HG03066 (cell line): Measurements from ENCODE around the gene MPND.
"Not testable (repeated sequence)": the region's sequence is repeated elsewhere in the genome, so short reads cannot be mapped to it uniquely, and the experiment has no call there.

Source experiments
- ATAC-seq: cut with Tn5 transposase; IDR thresholded peaks from one replicate; pipeline ENCODE4 v1.9.1; 2021; ENCODE audit warnings: low read depth; ENCODE audit not compliant: unreplicated experiment

MPND gene

DNA sequence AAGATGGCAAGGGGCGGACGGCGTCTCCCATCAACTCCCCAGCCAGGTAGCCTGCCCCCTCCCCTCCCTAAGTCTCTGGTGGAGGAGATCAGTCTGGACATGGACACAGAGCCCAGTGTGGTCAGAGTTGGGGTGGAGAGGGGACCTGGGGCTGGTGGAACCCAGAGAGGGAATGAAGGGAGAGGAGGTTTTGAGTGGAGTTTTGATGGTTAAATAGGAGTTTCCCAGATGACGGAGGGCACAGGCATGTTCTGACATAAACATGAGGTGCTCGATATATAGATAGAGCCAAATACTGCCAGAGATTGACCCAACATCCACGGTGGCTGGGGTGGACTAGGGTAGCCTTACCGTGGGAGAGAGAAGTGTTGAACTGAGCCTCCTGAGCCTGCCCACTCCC is 24.9 kb upstream of the MPND start:
- ATAC-seq: no peak

DNA sequence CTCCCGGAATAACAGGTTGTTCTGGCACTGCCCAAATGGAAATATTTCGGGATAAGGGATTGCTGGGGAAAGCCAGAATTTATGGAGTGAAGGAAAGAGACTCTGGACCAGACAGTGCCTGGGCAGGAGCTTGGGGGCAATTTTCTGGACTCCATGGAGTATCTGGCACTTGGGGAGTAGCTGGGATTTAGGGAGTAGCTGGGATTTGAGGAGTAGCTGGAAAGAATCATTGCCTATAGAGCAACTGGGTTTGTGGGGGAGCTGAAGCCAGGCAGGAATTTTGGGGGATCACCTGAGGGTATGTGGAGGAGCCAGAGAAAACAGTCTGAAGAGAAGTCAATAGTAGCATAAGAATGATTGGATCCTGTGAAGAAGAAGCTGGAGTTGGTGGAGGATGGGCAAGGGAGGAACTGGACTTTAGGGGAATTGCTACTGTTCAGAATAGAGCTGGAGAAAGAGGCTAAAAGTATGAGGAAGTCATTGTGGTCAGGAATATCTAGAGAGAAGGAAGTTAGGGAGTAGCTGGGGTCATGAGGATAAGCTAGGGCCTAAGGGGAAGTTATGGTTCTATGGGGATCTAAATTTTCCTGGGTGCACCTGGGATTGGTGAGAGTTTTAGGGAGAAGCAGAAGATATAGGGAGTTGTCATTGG is 24.2 kb upstream of the MPND start:
- no peak for ATAC-seq

DNA sequence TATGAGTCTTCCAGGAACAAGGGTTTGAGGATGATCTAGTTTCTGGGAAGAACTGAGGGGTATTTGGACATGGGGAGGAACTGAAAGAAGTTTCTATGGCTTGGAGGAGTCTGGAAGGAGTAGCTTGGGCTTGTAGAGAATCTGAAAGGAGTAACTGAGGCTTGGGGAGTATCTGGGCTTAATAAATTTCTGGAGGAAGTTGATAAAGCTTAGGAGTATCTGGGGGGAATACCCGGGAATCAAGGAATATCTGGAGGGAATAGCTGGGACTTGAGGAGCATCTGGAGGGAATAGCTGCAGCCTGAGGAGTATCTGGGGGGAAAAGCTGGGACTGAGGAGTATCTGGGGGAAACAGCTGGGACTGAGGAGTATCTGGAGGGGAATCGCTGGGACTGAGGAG is 22.9 kb upstream of the MPND start:
- ATAC-seq: no peak

DNA sequence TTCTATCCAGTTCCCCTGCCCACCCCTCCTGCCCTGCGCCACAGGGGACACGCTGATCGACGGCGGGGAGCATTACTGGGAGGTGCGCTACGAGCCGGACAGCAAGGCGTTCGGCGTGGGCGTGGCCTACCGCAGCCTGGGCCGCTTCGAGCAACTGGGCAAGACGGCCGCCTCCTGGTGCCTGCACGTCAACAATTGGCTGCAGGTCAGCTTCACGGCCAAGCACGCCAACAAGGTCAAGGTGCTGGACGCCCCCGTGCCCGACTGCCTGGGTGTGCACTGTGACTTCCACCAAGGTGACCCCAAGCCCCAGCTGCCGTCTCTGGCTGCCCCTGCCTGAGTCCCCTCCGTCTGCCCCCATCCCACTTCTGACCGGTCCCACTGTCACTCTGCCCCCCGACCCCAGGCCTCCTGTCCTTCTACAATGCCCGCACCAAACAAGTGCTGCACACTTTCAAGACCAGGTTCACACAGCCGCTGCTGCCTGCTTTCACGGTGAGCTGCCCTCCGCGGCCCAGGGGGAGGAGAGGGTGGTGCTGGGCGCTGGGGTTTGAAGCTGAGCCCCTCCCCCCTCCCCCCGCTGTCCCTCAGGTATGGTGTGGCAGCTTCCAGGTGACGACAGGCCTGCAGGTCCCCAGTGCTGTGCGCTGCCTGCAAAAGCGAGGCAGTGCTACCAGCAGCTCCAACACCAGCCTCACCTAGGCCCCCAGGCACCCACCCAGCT is 20.3 kb upstream of the MPND start:
- no peak for ATAC-seq

DNA sequence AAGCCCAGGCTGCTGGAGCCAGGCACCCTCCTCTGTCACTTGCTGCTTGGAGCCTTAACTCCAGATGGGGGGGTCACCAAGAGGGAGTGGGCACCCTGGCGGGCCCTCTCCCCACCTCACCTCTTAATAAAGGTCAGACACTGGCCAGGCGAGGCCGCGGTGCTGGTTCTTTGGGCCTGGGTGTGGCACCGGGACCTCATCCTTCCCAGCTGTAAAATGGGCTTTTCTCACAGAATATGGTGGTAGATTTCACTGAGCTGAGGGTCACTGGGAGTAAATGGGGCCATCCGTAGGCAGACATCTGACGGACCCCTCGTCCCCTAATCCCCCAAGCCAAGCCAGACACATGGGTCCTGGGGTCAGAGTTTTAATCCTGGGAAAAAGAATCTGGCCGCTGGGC is 19.7 kb upstream of the MPND start:
- ATAC-seq: no peak

DNA sequence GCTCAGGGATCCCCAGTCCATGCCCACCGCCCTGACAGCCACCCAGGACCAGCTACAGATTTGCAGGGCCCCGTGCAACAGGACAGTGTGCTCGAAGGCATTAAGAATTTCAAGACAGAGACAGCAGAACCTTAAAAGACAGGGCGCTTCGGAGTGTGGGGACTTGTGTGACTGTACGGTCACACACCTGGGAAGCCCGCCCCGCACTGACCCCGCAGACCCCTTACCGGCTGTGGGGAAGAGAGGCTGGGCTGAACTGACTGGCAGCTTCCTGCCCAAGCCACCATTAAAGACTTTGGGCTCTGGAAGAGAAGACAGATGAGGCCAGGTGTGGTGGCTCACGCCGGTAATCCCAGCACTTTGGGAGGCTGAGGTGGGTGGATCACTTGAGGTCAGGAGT is 19.1 kb upstream of the MPND start:
- ATAC-seq: no peak

DNA sequence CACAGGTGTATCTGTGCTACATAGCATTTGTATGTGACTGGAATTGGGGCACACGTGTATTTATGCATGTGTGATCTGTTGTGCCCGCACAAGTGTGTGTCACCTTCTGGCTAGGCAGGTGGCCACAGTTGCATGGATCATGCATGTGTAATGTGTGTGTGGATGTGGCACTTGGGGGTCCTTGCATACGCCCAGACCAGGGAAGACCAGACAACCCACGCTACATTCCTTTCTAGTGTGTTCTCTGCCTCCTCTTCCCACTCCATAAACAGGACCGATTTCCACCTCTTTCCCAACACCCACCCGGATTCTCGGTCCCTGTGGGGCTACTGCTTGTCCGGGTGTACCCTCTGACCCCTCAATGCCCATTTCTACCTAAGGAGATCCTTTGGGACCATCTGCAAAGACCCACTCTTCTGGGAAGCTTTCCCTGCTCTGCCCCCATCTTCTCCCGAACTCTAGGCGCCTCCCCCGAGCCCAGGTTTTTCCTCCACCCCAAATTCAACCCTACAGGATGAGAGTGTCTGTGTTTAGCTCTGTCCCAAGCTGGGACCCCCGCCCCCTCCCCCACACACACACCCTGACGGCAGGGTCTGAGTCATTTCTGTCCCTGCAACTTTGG is 17.0 kb upstream of the MPND start:
- no peak for ATAC-seq

DNA sequence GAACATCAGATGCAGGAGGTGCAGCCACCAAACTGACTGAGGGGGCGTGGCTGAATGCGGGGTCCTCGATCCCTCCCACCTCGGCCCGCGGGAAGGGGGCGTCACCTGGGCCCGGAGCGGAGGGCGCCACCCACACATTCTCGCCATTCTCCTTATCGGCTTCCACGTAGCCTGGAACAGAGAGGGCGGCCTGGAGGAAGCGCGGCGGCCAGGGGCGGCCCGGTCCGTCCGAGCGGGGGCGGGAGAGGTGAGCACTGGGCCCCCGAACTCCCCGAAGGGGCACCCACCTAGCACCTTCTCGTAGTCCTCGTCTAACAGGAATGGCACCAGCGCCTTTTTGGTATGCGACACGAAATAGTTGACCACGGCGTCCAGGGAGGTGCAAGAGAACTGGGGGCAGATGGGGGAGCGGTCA is 16.5 kb upstream of the MPND start:
- ATAC-seq: no peak

DNA sequence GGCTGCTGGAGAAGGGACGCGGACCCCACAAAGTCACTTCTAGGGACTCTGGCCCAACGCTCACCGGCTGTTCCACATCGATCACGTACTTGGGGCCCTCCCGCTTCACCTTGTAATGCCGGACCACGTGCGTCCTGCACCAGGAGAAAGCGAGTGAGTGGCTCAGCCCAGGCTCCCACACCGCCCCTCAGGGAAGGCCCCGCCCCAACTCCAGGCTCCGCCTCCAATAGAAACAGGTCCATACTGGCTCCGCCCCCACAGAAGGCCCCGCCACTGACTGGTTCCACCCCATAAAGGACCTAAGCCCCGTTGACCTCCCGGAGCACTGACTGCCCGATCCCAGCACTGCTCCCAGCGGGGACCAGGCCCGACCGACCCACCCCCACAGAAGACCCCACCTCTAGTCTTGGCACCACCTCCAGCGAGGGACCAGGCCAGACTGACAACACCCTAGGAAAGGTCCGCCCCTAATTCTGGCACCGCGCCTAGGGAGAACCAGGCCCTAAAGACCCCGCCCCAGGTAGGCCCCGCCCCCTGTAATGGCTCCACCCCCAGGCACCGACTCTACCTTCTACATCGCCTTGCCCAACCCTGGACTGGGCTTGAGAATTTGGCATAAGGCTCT is 16.0 kb upstream of the MPND start:
- ATAC-seq: no peak

DNA sequence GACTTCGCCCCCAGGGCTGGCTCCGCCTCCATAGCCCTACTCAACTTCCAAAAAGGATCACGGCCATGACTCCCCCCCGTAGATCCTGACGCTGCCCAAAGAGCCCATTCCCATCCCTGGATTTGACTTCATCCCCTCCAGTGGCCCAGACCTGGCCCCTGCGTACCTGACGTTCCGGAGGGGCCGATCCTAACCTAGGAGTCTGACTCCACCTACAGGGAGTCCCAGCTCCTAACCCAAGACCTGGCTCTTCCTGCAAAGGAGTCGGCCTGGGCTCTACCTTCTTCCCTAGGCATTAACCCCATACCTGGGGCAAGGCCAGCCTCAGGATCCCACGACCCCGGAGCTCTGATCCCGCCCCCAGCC is 15.5 kb upstream of the MPND start:
- ATAC-seq: no peak

DNA sequence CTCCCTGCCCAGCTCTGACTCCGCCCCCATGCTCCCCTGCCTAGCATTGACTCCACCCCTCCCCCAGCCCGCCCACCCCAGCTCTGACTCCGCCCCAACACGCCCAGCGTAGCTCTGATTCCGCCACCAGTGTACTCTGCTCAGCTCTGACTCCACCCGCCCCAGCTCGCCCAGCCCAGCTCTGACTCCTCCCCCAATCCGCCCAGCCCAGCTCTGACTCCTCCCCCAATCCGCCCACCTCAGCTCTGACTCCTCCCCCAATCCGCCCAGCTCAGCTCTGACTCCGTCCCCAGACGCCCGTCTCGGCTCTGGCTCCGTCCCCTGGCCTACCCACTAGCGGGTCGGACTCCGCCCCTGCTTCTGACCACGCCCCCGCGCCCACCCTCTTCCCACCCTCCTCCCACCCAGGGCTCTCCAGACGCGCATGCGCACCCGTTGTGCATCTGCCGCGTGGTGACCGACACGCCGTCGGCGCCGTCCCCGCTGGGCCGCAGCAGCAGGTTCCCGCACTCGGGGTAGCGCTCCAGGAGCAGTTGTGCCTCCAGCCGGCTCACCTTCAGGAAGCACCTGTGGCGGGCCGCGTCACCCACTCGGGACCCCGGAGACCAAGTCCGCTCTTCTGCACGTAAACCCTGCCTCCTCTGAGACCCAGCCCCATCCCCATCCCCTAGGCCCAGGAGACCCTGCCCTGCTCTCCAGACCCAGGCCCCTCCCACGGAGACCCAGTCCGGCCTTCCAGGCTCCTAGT is 14.9 kb upstream of the MPND start:
- peak; percentile 69 for ATAC-seq

DNA sequence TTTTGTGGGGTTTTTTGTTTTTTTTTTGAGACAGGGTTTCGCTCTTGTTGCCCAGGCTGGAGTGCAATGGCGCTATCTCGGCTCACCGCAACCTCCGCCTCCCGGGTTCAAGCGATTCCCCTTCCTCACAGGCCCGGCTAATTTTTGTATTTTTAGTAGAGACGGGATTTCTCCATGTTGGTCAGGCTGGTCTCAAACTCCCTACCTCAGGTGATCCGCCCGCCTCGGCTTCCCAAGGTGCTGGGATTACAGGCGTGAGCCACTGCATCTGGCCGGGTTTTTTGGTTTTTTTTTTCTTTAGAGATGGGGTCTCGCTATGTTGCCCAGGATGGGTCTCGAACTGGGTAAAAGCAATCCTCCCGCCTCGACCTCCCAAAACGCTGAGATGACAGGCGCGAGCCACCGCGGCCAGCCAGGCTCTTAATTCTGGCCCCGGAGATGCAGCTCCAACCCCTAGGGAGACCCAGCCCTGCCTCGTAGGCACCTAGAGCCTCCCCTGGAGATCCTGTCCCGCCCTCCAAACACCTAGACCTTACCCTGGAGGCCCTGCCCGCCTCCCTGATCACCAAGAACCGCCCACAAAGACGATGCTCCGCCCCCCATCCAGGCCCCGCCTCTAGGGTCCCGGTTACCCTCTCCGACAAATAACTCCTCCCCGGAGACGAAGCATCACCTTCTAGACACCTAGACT is 14.2 kb upstream of the MPND start:
- ATAC-seq: not testable (repeated sequence)

DNA sequence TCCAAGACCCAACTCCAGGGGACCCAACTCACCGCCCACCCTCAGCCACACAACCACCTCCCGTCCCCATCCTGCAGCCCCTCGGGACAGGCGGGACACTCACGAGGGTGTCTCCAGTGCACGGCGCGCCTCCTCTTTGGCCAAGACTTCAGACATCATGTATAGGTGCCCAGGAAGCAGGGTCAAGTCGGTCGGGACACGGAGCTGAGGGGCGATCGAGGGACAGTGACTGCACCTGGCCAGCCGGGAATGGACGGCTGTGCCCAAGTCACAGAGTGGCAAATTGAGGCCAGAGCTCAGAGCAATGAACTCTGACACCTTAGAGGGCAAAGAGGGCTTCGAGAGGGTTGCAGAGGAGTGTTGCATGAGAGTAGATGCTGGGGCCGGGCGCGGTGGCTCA is 13.5 kb upstream of the MPND start:
- ATAC-seq: no peak

DNA sequence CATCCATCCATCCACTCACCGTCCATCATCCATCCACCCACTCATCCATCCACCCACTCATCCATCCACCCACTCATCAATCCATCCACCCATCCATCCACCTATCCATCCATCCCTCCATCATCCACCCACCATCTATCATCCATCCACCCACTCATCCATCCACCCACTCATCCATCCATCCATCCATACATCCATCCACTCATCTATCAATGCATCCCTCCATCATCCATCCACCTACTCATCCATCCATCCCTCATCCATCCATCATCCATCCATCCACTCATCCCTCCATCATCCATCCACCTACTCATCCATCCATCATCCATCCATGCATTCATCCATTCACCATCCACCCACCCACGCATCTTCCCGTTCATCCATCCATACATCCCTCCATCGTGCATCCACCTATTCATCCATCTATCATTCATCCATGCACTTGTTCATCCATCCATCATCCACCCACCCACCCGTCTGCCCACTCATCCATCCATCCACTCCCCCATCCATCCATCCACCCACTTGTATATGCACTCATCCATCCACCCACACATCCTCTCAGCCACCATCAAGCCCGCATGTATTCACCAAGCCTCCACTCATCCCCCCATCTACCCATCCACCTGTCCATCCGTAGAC is 8.3 kb upstream of the MPND start:
- ATAC-seq: no peak

DNA sequence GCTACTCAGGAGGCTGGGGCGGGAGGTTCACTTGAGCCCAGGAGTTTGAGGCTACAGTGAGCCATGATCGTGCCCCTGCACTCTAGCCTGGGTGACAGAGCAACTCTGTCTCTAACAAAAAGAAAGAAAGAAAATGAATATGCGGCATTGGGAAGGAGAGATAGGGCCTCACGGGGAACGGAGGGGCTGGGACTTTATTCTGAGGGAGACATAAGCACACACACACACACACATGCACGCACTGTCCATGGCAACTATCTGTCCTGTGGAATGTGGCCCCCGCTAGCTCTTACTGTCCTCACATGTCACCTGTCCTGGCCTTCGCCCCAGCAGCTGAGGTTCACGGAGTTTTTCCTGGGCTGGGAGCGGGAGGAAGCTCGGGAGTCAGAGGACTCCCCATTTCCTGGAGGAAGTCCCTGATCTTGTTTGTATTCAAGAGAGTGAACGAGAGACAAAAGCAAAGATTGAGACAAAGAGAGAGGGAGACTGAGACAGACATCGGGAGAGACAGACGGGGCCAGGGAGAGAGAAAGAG is 5.4 kb upstream of the MPND start:
- no peak for ATAC-seq

DNA sequence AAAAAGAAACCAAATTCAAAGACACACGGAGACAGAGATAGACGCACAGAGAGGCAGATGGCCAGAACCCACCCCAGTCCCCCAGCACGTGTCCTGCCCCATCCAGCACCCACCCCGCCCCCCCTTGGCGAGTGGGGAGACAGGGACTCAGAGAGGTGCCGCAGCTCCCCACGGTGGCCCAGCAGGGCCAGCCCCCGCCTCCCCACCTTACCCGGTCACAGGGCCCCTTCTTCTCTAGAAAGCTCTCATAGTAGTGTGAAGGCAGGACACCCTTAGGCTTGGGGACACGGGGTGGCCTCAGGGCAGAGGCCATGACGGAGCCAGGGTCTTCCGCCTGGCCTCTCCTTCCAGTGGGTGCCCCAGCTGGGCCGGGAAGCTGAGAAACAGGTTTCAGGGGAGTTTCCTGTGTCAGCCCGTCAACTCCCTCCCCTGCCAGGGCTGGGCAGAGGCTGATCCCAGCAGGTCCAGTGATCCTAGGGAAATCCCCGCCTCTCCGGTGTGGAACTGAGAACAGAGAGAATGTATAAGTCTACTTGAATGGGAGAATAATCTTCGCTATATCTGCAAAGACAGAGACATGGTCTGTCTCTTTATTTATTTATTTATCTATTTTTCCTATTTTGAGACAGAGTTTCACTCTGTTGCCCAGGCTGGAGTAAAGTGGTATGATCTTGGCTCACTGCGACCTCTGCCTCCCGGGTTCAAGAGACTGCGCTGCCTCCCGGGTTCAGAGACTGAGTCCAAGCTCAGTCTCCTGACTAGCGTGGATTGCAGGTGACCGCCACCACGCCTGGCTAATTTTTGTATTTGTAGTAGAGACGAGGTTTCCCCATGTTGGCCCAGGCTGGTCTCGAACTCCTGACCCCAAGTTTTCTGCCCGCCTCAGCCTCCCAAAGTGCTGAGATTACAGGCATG is 4.7 kb upstream of the MPND start, which contains the start of gene STAP2:
Gene STAP2, minus strand, starts transcription at position 387 of the 915 bp plus-strand sequence. Its CDS starts 74 bp downstream, at position 313.
- ATAC-seq: no peak

DNA sequence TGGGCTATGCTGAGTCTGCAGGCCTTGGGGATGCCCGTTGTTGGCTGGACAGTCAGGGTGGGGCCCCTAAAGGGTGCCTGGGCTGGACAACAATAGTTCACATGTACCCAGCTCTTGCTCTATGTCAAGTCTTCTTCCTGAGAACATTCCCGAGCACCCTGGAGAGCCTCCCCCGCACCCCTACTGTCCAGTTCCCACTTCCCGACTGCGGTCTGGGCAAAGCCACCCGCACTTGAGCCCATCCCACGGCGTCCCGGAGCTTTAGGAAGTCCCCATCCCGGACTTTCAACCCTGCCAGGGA is 1.1 kb upstream of the MPND start:
- ATAC-seq: no peak

DNA sequence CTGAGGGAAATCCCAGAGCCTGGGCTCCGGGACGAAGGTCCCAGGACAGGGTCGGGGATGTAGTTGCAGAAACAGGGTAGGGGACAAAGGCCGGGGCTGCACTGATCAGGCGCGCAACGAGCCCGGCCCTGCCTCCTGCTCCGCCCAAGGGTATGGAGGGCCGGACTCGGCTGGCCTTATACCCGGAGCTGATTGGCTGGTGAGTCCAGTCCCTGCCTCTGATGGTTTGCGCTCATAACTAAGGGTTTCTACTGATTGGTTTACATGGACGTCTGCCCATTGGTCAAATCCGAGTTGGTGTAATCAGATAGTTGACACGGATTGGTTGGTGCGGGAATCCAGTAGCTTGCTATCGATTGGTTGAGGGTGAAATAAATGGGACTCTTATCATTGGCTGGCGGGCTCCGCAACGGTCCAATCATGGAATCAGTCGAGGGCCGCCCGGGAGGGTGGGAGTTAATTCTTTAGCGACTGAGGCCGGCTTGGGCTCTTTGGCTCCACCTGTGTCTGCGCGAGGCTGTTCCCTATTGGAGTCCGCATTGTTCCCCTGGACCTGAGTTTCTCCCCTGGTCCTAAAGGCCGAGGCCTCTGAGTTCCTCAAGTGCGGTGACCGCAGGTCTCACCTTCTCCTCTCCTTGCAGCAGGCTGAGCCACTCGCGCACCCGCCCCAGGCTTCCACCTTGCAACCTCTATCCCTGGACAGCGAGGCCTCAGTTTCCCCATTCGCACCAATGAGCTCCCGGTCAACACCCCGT is 570 bp upstream of the MPND start:
- ATAC-seq: peak; percentile 79
